ENCODE data around the gene LRRC8C. TPM values are rescaled to one million over a fixed set of nuclear protein-coding genes. Genes with fewer than 3 reads are reported as not detected.

Gene LRRC8C
- total and polyA plus RNA-seq, 2 experiments from 2014 or later, result 0.89 to 3.9 TPM

- Mint-ChIP-seq H3K9me3 (no peaks in the 10 kb centered on the region), H3K4me3 (no peak overlapping the region), H3K36me3 (ENCODE audit: low read depth) (peaks cover 8% of the 10 kb centered on the region; the same call in 2 of the 3 replicates), H3K4me1 (peaks cover 55% of the 10 kb centered on the region), H3K27ac (peak overlapping the region; percentile 34), H3K27me3 (ENCODE audit: insufficient read depth, low read depth, poor library complexity) (no peaks in the 10 kb centered on the region)
- DNase-seq (ENCODE audit: low spot score), result no peak
- H3K9me2 ChIP-seq (ENCODE audit: insufficient read depth), result no peaks in the 10 kb centered on the region
- no peak overlapping the region for H2AFZ ChIP-seq
- H3K27ac ChIP-seq (ENCODE audit: low read depth), result no peak overlapping the region
- no peak overlapping the region for H3K4me3 ChIP-seq
- ATAC-seq, result peak; percentile 45
- H3K4me1 ChIP-seq (ENCODE audit: insufficient read depth), result peaks cover 27% of the 10 kb centered on the region
- no peak overlapping the region for H3K4me2 ChIP-seq
- H4K20me1 ChIP-seq (replicated peaks; ENCODE audit: insufficient read depth), result peaks cover 18% of the 10 kb centered on the region
- peaks cover 53% of the 10 kb centered on the region for H3K79me2 ChIP-seq (replicated peaks; ENCODE audit: insufficient read depth)
- no peaks in the 10 kb centered on the region for H3K36me3 ChIP-seq (ENCODE audit: insufficient read depth)
- TF ChIP-seq CTCF (conservative IDR thresholded peaks at IDR 0.05; ENCODE audit: low read depth in 2 of 2) (no peak), EZH2 (IDR thresholded peaks at IDR 0.05; ENCODE audit: low read depth, unreplicated experiment) (no peak), ZNF331 (CRISPR knock-in tag; IDR thresholded peaks at IDR 0.05; ENCODE audit: low read depth) (no peak), ETS1 (IDR thresholded peaks at IDR 0.05) (no peak), NANOG (IDR thresholded peaks at IDR 0.05; ENCODE audit: borderline replicate concordance) (no peak), JUNB (IDR thresholded peaks at IDR 0.05; ENCODE audit: unreplicated experiment) (no peak), ZNF462 (CRISPR knock-in tag; IDR thresholded peaks at IDR 0.05) (no peak), CREB1 (CRISPR knock-in tag; IDR thresholded peaks at IDR 0.05; ENCODE audit: low read depth) (no peak), EZH2phosphoT487 (IDR thresholded peaks at IDR 0.05; ENCODE audit: unreplicated experiment) (no peak), POLR2AphosphoS5 (IDR thresholded peaks at IDR 0.05; ENCODE audit: low read depth) (no peak), ZNF114 (CRISPR knock-in tag; IDR thresholded peaks at IDR 0.05) (no peak), REST (IDR thresholded peaks at IDR 0.05; ENCODE audit: unreplicated experiment) (no peak), STAT1 (IDR thresholded peaks at IDR 0.05; ENCODE audit: unreplicated experiment) (no peak)
- no peaks in the 10 kb centered on the region for H3K27me3 ChIP-seq (ENCODE audit: insufficient read depth)
- no peaks in the 10 kb centered on the region for H3F3A ChIP-seq (replicated peaks; ENCODE audit: low read depth)
Observed at GRCh38 chr1:89590341-89591080, 42.4 kb upstream of the LRRC8C start.

All from GM23338 (cell line).